Stimulated activated naive CD4-positive, alpha-beta T cell (primary cell): ENCODE results near the gene CHCHD1.
"Not testable (repeated sequence)": the region's sequence is repeated elsewhere in the genome, so short reads cannot be mapped to it uniquely, and the experiment has no call there.

Source experiments
- DNase-seq, 6 experiments: peaks; one replicate each; lab custom pipeline; 2025; lab: John Stamatoyannopoulos, UW

The CHCHD1 gene

DNA sequence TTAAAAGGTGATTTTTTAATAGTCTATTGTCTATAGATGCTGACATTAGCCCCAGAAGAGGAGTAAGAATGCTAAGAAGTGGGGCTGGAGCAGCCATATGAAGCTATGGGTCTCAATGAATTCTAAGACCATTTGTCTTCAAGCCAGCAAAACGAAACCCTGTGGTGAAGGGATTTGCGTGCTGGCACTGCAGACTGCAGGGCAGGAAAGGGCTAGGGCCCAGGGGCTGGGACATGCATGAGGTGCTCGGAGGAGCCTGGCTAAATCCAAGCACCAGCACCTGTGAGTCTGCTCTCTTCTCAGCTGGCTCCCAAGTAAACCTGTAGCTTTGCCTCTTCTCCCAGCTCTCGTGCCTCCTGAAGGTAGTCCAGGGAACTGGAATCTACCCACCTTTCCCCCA is 30.8 kb downstream of the CHCHD1 start:
- no peak for DNase-seq

DNA sequence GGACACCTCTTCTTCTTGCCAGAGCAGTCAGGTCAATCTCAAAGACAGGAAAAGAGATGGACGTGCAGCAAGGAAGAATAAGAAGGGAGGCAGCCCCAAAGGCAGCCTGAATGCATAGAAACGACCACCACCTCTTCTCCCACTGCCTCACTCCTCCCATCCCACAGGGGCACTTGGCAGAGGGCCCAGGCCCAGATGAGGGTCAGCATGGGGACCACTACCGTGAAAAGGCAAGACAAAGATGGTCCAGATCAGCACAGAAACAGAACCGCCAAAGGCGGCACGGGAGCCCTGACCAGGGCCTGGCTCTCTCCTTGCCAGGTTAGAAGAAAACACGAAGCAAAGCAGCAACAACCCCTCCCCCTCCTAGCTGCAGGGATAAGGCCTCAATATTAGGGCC is 31.5 kb downstream of the CHCHD1 start:
- DNase-seq: no peak

DNA sequence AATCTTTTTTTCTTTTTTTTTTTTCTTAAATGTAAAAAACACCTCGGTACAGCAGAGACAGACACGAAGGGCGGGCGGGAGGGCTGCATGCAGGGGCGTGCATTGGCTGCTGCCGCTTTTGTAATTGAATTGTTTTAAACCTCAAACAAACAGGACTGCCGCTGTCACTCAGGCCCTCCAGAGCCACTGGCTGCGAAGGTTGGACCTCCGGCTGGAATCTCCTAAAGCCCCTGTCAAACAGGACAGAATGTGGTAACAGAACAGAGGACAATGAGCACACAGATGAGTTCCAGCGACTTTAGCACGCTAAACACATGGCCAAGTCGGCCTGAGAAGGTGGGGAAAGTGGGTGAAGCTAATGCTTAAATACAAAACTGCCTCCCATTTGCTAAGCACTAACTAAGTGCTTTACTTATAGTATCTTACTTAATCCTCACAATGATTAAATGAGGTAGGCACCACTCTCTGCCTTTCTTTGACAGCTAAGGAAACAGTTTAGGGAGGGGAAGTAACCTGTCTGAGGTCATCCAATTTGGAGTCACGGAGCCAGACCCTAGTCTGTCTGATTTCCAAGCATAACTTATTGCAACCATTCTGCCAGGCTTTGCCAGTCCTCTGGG is 32.5 kb downstream of the CHCHD1 start:
- no peak for DNase-seq

GRCh38 chr10:73814896-73815718 is 33.3 kb downstream of the CHCHD1 start:
- DNase-seq: no peak

DNA sequence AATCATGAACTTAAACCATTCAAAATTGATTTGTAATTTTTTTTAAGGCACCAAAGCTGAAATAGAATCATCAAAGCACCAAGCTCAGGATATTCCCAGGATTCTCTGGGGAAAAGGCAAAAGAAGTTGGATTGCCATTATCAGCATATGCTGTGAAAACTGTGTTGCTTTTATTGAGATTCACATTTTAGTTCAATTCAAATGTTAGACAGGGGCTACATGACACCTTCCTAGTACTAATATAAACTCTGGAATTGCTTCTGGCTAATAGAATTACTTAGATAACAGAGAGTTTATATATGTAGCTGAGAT is 33.8 kb downstream of the CHCHD1 start:
- no peak for DNase-seq

DNA sequence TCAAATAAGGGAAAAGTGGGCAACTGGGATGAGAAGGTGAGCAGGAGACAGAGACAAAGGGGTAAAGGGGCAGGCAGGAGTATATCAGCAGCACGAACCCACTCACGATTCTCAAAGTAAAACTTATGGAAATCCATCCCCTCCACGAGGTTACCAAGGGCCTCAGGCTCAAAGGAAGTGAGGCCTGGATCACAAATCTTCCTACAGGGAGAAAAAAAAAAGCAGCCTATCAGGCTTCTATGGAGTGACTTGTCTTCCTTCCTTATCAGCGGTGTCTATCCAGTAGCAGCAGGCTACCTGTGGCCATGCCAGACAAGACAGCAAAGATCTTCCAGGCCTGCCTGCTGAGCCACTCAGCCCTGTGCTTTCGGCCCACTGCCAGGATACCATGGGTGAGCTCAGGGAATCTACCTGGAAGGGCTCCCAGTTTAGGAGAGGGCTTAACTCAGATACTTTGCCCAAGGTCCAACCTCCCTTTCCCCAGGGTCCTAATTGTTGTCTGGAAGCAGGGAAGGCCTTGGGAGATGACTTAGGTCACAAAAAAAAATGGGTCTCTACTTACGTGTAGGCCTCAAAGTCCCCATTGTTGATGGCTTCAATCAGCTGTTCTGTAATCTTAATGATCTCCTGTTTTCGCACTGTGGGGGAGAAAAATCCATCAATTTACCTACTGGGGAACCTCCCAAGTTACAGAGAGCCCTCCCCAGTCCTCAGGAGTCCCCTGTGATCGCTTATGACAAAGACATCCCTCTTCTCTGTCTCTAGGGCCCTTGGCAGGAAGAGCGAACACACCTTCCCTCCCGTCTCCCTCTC is 35.3 kb downstream of the CHCHD1 start:
- no peak for DNase-seq

DNA sequence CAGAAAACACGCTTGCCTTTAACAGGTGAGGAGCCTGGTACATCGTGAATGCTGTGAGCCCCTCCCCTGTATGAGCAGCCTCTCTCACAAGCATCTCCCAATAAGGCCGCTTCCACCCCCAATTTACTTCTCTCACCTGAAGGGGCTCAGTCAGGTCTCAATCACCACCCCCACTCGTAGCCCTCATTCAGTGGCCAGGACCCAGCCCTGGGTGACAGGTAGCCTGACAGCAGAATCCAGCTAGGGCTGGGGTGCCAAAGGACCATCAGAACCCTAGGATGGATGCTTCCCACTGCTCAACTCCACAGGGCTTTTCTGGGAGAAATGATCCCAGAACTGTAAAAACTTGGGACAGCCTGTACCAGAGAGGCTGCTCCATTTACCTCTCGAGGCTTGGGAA is 36.0 kb downstream of the CHCHD1 start:
- DNase-seq: no peak

DNA sequence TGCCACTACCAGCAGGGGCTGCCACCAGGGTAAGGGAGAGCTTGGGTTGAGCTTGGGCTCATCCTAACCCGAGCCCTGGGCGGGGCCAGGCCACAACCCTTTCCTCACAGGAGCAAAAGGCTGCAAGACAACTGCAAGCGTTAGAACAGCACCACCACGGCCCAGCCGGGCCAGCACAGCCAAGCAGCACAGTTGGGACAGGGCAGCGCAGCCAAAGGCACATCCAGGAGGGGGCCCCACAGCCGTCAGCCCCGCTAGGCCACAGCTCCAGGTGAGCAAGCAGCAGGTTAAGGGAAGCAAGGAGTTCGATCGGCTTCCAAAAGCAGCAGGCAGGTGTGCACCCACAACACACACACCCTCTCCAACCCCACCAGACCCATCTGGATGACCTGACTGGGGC is 36.6 kb downstream of the CHCHD1 start:
- no peak for DNase-seq

- DNase-seq: no peak
Measured at GRCh38 chr10:73819081-73819480, 37.2 kb downstream of the CHCHD1 start.

DNA sequence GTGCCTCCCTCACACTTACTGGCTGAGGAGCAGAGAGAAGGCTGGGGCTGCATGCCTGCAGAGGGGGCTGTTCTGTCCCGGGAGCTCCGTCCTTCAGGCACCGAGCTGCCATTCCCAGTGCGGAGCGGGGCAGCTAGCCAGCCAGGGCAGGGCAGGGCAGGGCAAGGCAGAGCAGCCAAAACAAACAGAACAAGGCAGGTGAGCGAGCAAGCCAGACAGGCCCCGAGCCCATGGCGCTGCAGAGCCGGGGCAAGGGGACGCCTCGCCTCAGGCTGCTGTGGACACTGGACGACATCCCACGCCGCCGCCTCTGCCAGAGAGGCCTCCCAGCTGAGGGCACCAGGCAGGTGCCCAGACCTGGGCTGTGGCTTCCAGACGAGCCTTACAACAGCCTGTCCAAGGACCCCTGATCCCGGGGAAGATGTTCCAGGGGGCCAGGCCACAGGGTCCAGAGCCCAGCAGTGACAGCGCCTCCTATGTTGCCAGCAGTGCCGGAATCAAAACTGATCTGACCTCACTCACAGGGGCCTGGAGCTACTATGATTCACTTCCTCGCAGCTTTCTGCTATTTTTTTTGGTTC is 37.8 kb downstream of the CHCHD1 start:
- no peak for DNase-seq

DNA sequence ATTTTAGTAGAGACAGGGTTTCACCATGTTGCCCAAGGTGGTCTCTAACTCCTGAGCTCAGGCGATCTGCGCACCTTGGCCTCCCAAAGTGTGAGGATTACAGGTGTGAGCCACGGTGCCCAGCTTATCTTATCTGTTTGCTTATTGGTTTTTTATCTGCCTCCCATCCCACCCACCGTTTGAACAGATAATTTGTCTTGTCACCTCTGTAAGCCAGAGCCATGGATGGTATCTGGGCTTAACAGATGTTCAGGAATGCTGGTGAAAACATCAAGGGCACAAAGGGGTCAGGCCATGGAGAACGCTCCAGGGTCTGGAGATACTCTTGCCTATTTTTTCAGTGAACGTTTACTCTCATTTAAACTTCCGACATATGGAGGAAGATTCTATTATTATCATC is 41.5 kb downstream of the CHCHD1 start:
- no peak for DNase-seq

- no peak for DNase-seq
Measured at GRCh38 chr10:73824146-73824725, 42.4 kb downstream of the CHCHD1 start.

- no peak for DNase-seq
Measured at GRCh38 chr10:73827346-73828089, 45.7 kb downstream of the CHCHD1 start.

DNA sequence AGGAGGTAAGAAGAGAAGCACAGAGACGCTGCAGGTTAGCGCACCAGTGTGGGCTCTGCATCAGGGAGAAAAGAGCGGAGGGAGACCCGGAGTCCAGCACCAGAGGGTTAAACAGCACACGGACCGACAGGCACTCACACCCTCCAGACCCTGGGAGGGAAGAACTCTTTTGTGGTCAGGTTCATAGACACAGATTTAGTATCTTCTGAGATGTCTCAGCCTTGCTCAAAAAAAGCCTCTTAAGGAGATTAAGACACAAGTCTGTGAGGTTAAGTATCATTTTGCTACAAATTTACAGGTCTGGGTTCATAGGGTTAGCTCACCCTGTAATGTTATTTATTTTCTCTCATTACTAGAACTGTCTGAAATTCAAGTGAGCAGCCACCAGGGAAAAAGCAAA is 46.3 kb downstream of the CHCHD1 start:
- DNase-seq: no peak

DNA sequence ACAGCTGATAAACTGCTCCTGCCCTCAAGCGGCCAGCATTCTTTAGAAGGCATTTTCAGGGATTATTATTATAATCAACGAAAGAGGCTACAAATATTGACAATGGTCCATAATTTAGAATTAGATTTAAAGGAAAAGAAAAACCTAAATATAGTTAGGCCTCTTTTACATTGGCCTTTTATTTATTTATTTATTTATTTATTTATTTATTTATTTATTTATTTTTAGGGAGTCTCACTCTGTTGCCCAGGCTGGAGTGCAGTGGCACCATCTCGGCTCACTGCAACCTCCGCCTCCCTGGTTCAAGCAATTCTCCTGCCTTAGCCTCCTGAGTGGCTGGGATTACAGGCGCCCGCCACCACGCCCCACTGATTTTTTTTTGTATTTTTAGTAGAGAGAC is 47.2 kb downstream of the CHCHD1 start:
- not testable (repeated sequence) for DNase-seq
